PFSK-1 (cell line): Measurements from ENCODE around the gene GABRA1.

ENCODE experiments used
- FOXP2 ChIP-seq: optimal IDR thresholded peaks from 2 replicates; pipeline ENCODE3; 2011; ENCODE audit warnings: borderline replicate concordance, control low read depth, inconsistent platforms; ENCODE audit not compliant: insufficient read depth; ENCODE audit errors: extremely low read length, extremely low read depth
- POLR2AphosphoS5 ChIP-seq: IDR thresholded peaks from 2 replicates; pipeline ENCODE4 v1.6.1; 2012; ENCODE audit warnings: low read depth, mild to moderate bottlenecking, control low read depth, low read length, moderate library complexity
- SIN3A ChIP-seq: IDR thresholded peaks from 2 replicates; pipeline ENCODE4 v1.6.1; 2012; ENCODE audit warnings: mild to moderate bottlenecking, low read length, moderate library complexity, borderline replicate concordance; ENCODE audit not compliant: insufficient read depth
- TAF1 ChIP-seq: IDR thresholded peaks from 2 replicates; pipeline ENCODE4 v1.6.1; 2012; ENCODE audit warnings: low read length, control low read depth, borderline replicate concordance; ENCODE audit not compliant: insufficient read depth
- TF ChIP-seq, protein P1 (sequence below), 2 experiments: IDR thresholded peaks; 2 replicates each; pipeline versions ENCODE4 v1.6.1 to v1.8.0; 2011 to 2012; ENCODE audit warnings: low read depth in 2 of 2, low read length in 2 of 2, control low read depth in 1 of 2, inconsistent platforms in 1 of 2, mild to moderate bottlenecking in 1 of 2, moderate library complexity in 1 of 2; ENCODE audit not compliant: insufficient read depth in 1 of 2

DNA sequence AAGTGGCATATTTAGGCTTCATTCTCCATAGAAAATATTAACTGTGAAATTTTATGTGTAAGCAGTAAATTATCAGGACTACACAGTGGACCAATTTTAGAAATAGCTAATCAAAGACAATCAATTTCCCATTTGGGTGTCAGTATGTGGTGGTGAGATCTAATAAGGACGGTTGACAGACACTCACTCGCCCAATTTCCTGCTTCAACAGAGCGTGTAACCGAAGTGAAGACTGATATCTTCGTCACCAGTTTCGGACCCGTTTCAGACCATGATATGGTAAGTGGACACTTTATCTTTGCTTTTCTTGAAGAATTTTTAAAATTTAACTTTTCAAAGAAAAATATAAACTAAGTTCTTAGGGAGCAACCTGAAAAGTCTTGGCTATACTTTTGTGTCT lies 17.6 kb downstream of the GABRA1 start:
- no peak for TF ChIP-seq POLR2AphosphoS5
- TF ChIP-seq, protein P1, sequence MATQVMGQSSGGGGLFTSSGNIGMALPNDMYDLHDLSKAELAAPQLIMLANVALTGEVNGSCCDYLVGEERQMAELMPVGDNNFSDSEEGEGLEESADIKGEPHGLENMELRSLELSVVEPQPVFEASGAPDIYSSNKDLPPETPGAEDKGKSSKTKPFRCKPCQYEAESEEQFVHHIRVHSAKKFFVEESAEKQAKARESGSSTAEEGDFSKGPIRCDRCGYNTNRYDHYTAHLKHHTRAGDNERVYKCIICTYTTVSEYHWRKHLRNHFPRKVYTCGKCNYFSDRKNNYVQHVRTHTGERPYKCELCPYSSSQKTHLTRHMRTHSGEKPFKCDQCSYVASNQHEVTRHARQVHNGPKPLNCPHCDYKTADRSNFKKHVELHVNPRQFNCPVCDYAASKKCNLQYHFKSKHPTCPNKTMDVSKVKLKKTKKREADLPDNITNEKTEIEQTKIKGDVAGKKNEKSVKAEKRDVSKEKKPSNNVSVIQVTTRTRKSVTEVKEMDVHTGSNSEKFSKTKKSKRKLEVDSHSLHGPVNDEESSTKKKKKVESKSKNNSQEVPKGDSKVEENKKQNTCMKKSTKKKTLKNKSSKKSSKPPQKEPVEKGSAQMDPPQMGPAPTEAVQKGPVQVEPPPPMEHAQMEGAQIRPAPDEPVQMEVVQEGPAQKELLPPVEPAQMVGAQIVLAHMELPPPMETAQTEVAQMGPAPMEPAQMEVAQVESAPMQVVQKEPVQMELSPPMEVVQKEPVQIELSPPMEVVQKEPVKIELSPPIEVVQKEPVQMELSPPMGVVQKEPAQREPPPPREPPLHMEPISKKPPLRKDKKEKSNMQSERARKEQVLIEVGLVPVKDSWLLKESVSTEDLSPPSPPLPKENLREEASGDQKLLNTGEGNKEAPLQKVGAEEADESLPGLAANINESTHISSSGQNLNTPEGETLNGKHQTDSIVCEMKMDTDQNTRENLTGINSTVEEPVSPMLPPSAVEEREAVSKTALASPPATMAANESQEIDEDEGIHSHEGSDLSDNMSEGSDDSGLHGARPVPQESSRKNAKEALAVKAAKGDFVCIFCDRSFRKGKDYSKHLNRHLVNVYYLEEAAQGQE (IDR thresholded peaks at IDR 0.05; ENCODE audit: insufficient read depth in 1 of 2, low read depth in 2 of 2, low read length in 2 of 2), result no peak
- TF ChIP-seq TAF1, result no peak
- TF ChIP-seq SIN3A, result no peak
- TF ChIP-seq FOXP2, result no peak
